ENCODE data around the gene SMPDL3A.
A peak's percentile ranks its signal among the peaks of the same experiment; 100 is the strongest.

SMPDL3A gene

DNA sequence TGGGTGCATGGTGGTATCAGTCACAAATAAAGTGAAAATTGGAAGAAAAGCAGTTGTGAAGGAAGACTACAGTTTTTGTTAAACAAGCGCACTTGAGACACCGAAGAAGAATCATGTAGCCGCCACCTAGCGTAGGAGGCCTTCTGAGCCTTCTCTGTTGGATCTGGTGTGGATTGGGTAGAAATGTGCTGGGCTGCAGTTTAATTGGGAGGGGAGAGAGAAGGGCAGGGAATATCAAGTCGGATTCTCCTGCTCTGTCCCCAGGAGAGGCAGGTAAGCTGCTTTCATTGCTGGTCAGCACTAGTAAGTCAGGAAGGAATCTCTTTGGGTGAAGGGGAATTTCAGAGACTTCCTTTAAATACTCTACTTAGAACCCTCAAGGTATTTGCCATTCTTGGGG lies 10.8 kb upstream of the SMPDL3A start:
- no peak for DNase-seq

- DNase-seq: no peak
These were observed 9.9 kb upstream of the SMPDL3A start for GRCh38 chr6:122778985-122779661.

- DNase-seq: no peak
These were observed 9.4 kb upstream of the SMPDL3A start, which contains the start of gene FABP7 for GRCh38 chr6:122779667-122780066. Gene FABP7 (plus strand): TSS chr6:122779716. CDS start chr6:122779795, 79 bp downstream.

GRCh38 chr6:122780114-122780513 lies 8.9 kb upstream of the SMPDL3A start:
- no peak for DNase-seq

DNA sequence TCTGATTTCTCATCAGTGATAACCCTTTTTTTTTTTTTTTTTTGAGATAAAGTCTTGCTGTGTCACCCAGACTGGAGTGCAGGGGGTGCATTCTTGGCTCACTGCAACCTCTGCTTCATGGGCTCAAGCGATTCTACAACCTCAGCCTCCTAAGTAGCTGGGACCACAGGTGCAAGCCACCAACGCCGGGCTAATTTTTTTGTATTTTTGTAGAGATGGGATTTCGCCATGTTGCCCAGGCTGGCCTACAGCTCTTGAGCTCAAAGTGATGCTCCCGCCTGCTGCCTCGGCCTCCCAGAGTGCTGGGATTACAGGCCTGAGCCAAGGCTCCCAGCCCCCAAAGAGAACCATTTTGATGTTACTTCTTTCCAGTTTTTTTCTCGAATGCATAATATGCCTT lies 7.3 kb upstream of the SMPDL3A start:
- DNase-seq: no peak

DNA sequence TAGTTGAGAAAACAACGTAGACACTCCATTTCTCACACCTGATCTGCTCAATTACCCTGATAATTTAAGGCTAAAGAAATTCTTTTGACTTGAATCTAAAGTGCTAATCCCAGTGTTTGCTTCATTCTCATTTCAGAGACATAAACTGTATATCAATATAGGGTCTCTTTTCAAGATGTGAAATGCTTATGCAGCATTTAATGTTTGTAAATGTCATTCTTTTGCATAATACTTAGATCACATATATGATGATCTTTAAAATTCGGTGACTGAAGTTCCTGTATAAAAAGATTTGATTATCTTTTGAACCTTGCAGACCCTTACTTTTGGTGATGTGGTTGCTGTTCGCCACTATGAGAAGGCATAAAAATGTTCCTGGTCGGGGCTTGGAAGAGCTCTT lies 5.7 kb upstream of the SMPDL3A start:
- DNase-seq: no peak

GRCh38 chr6:122785891-122786290 lies 3.2 kb upstream of the SMPDL3A start:
- no peak for DNase-seq

- DNase-seq: no peak
These were observed 1.3 kb upstream of the SMPDL3A start for GRCh38 chr6:122787721-122788120.

DNA sequence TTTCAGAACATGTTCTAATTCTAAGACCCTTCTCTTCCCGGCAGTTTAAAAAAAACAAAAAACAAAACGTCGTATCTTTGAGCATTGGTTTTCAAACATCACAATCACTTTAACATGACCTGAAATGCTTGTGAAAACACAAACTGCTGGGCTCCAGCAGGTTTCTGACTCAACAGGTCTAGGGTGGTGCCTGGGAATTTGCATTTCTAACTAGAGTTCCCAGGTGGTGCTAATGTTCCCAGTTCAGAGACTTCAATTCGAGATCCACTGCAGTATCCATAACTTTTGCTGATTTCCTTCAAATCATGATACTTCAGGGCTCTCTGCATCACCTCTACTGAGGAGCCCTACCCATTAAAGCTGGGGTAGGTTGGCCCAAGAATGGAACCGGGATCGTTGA lies 850 bp upstream of the SMPDL3A start:
- peak; percentile 9 for DNase-seq

- DNase-seq: peak; percentile 29
These were observed 336 bp upstream of the SMPDL3A start for GRCh38 chr6:122788663-122789181.

DNA sequence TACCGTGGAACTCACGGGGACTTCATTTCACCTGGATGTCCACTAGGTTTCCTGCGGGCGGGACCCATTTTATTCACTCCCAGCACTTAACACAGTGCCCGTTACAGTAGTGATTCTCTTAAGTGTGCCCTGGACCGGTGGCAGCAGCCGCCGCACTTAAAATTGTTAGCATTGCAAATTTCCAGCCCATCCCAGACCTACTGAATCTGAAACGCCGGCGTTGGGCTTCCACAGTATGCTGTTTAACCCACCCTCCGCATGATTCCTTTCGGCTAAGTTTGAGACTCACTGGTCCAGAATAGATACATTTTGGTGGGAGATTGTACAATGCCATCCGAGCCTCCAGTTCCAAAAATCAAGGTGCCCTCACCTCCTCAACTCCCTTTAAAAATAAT lies 967 bp downstream of the SMPDL3A start:
- DNase-seq: no peak

- DNase-seq: peak; percentile 46
These were observed 1.6 kb downstream of the SMPDL3A start for GRCh38 chr6:122790423-122791309.

DNA sequence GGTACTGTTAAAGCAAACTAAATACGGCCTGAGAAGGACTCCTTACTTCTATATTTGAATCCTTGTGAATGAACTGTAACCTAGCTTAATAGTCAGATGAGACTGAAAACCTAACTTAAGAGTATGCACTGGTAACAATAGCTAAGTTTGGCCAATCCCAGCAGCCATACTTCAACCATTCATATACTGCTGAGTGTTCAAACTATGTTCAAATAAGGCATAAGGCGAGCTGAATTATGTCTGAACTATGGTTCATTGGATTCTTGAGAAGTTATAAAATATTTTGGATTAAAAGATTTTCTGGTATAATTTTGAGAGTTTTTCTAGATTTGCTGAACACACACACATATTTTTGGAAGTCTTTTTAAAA lies 2.2 kb downstream of the SMPDL3A start:
- no peak for DNase-seq

- DNase-seq: no peak
These were observed 3.7 kb downstream of the SMPDL3A start for GRCh38 chr6:122792766-122793165.

DNA sequence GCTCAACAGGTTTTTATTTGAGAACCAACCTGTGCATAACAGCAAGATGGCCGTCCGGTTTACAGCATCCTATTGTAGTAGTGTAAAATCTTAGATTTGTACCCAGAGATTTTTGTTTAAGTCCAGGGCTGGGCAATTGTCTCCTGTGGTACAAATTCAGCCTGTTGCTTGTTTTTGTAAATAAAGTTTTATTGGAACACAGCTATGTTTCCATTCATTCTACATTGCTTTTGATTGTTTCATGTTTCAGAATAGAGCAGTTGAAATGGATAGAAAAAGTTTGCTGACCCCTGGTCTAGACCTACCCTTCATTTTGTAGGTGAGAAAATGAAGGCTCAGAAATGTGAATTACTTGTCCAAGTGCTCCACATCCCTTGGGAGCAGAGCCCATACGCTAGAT lies 8.5 kb downstream of the SMPDL3A start:
- DNase-seq: peak; percentile 28

- peak; percentile 95 for DNase-seq
These were observed 9.1 kb downstream of the SMPDL3A start for GRCh38 chr6:122798099-122798641.

- DNase-seq: no peak
These were observed 10.2 kb downstream of the SMPDL3A start for GRCh38 chr6:122799140-122799745.

DNA sequence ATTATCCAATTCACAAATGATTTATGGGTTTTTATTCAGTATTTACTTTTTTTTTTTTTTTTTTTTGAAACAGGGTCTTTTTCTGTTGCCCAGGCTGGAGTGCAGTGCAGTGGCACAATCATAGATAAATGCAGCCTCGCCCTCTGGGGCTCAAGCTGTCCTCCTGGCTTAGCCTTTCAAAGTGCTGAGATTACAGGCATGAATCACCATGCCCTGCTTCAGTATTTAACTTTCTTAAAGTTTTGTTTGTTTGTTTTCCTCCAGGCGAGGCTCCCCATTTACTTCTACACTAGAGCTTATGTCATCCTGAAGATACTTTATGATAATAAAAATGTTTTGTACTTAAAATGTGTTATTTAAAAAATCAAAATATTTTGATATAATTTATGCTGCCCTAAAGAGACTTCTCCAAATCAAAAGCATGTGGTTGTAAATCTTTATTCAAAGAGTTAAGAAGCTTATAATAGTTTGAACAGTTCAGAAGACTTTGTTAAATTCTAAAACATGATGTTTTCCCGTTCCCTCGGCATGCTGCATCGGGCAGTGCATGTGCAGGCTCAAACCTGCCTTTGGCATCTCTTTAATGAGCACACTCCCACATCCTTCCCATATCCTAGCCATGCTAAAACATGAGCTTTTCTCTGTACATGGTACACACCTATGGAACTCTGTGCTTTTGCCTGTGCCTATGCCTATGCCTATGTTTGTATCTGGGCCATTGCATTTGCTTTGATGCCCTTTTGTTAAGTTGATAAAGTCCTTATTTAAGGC lies 11.0 kb downstream of the SMPDL3A start:
- no peak for DNase-seq

GRCh38 chr6:122800906-122801305 lies 11.8 kb downstream of the SMPDL3A start:
- DNase-seq: no peak

DNA sequence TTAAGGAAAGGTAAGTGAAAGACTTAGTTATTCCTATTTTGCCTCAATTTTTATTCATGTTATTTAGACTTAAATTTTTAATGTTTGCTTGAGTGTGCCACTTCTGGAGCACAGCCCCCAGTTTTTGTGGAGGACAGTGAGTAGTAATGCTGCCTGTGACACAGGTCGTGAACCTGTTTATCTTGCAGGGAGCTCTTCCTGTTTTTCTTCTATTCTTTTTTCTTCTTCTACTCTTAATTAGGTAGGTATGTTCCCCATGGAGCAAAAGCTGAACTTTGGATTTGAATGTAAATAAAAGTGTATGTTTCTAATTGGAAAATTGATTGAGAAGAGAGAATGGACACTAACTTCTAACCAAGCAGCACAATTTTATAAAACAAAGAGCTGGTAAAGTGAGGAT lies 12.3 kb downstream of the SMPDL3A start:
- no peak for DNase-seq

DNA sequence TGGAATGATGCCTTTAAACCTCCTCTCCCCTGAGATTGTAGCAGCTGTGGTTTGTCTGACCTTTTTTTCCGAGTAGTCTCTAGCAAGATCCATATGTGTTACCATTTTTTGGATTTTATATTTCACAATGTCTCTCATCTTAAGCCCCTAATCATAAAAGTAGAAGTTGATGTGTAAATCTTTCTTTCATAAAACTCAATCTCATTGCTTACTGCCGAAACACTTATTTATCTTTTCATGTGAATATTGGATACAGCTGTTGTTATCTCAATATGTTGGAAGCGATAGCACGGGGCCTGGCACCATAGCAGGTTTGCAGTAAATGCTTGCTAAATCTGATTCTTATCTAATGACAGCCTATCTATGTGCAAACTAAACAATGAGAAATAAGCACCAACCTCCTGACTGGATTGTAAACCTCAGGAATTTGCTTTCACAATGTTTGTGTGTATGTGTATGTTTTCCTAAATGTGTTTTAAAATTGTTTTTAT lies 14.2 kb downstream of the SMPDL3A start:
- no peak for DNase-seq

GRCh38 chr6:122804962-122805485 lies 16.0 kb downstream of the SMPDL3A start:
- no peak for DNase-seq

All from DMS53 (cell line).